K562 (cell line): ENCODE data around the gene RBM22. TPM values are rescaled to one million over a fixed set of nuclear protein-coding genes. Genes with fewer than 3 reads are reported as not detected.

Source experiments
- ATAC-seq: fragments of 200-7000 bp; cut with Tn5 transposase; 3 replicates; pipeline ENCODE4 v1.9.1; 2020; ENCODE audit warnings: moderate library complexity
- BruUV-seq: library from RNA; stranded (reverse); fragments of 400-500 nt; replicated peaks from 2 replicates; lab custom pipeline; 2021; lab: Mats Ljungman, UMichigan
- CTCF ChIA-PET: fragments of 300-600 bp; formaldehyde crosslinking; extraction: SDS; loops from one replicate; lab custom pipeline; 2021; ENCODE audit warnings: low intra/inter-chr PET ratio; lab: Yijun Ruan, JAX
- POLR2A ChIA-PET: fragments of 300-600, 350-650 bp; sonication (Branson Sonifier 250); formaldehyde crosslinking; extraction: SDS; loops from one replicate; lab custom pipeline; 2021; ENCODE audit warnings: antibody characterized with exemption, inconsistent platforms; lab: Yijun Ruan, JAX
- DNase-seq, 4 experiments: peaks; one replicate each; pipeline versions ENCODE4 v3.0.0 to v3.0.0-alpha.2; 2011 to 2018; ENCODE audit warnings: low spot score in 3 of 4, mixed read lengths in 3 of 4; ENCODE audit errors: extremely low read depth in 1 of 4
- FAIRE-seq: peaks from 2 replicates; lab custom pipeline; 2011; peaks lifted over from hg19 to GRCh38; lab: Jason Lieb, UNC
- H2AFZ ChIP-seq: 2 replicates; pipeline ENCODE4 v1.6.0; 2011; ENCODE audit warnings: low read depth, low read length, control low read depth, inconsistent platforms
- H3K27ac ChIP-seq: fragments of 200-600 bp; 3 replicates; pipeline ENCODE4 v1.8.0; 2011; ENCODE audit warnings: low read depth, mild to moderate bottlenecking, control low read depth, inconsistent platforms, low read length, moderate library complexity, mixed read lengths; ENCODE audit errors: extremely low read depth
- H3K27me3 ChIP-seq, 2 experiments: fragments of 300-600 bp in 1 of 2; 2 replicates in 1 of 2; 3 replicates in 1 of 2; pipeline versions ENCODE4 v1.6.0 to v1.8.0; 2011; ENCODE audit warnings: inconsistent platforms in 2 of 2, low read length in 2 of 2, mild to moderate bottlenecking in 1 of 2, mixed read lengths in 1 of 2, moderate library complexity in 1 of 2; ENCODE audit not compliant: control insufficient read depth in 2 of 2, insufficient read depth in 2 of 2
- H3K36me3 ChIP-seq: fragments of 300-600 bp; 3 replicates; pipeline ENCODE4 v1.8.0; 2011; ENCODE audit warnings: mild to moderate bottlenecking, low read length, inconsistent platforms; ENCODE audit not compliant: control insufficient read depth, insufficient read depth
- H3K4me1 ChIP-seq, 2 experiments: fragments of 200-600 bp in 1 of 2; replicated peaks in 1 of 2; 2 replicates in 1 of 2; 3 replicates in 1 of 2; pipeline versions ENCODE4 v1.5.1 to v1.8.0; 2011; ENCODE audit warnings: inconsistent platforms in 2 of 2, low read length in 2 of 2, mild to moderate bottlenecking in 1 of 2, mixed read lengths in 1 of 2, moderate library complexity in 1 of 2; ENCODE audit not compliant: control insufficient read depth in 2 of 2, insufficient read depth in 2 of 2
- H3K4me2 ChIP-seq: 2 replicates; pipeline ENCODE4 v1.6.1; 2011; ENCODE audit warnings: low read length, control low read depth, inconsistent platforms, mixed read lengths; ENCODE audit not compliant: insufficient read depth
- H3K4me3 ChIP-seq: fragments of 200-600 bp; sonication (generic), shearing (Covaris generic); 2 replicates; pipeline ENCODE4 v1.5.1; 2016; ENCODE audit warnings: control low read depth, inconsistent platforms
- H3K79me2 ChIP-seq: fragments of 200-600 bp; 3 replicates; pipeline ENCODE4 v1.8.0; 2011; ENCODE audit warnings: low read length, inconsistent platforms; ENCODE audit not compliant: control insufficient read depth, insufficient read depth
- H3K9ac ChIP-seq, 2 experiments: 2 replicates each; pipeline versions ENCODE4 v1.6.0 to v1.6.1; 2011; ENCODE audit warnings: low read depth in 2 of 2, low read length in 2 of 2, control low read depth in 1 of 2, inconsistent platforms in 1 of 2, mild to moderate bottlenecking in 1 of 2, mixed read lengths in 1 of 2; ENCODE audit not compliant: insufficient read depth in 1 of 2
- H3K9me1 ChIP-seq: one replicate; pipeline ENCODE4 v1.6.0; 2011; ENCODE audit warnings: inconsistent platforms, mild to moderate bottlenecking, low read length, moderate library complexity; ENCODE audit not compliant: control insufficient read depth, insufficient read depth
- H3K9me3 ChIP-seq: replicated peaks from 2 replicates; pipeline ENCODE4 v1.5.1; 2011; ENCODE audit warnings: low read depth, low read length, inconsistent platforms; ENCODE audit not compliant: control insufficient read depth, insufficient read depth
- H4K20me1 ChIP-seq: replicated peaks from 2 replicates; pipeline ENCODE4 v1.6.1; 2011; ENCODE audit warnings: low read length, inconsistent platforms, mixed read lengths; ENCODE audit not compliant: control insufficient read depth, insufficient read depth
- HMG20B ChIP-seq: fragments of 250-450 bp; sonication (Bioruptor Pico); IDR thresholded peaks from 2 replicates; pipeline ENCODE4 v1.5.0; 2021; ENCODE audit warnings: mild to moderate bottlenecking
- WGBS: fragments of 100-300 bp; shearing (Covaris generic); methylation state at CpG from one replicate; pipeline ENCODE4 v1.1.6; 2016; ENCODE audit warnings: low coverage, mixed read lengths; ENCODE audit not compliant: insufficient coverage; ENCODE audit errors: missing lambda C conversion rate; 5-methylcytosine and 5-hydroxymethylcytosine counted together
- in situ Hi-C: fragments of 300-500 bp; cut with MboI; formaldehyde crosslinking; loops from 4 replicates; pipeline ENCODE4 v1.15.0; 2018; ENCODE audit warnings: inconsistent platforms, mixed read lengths
- intact Hi-C: fragments of 100-400 bp; cut with micrococcal nuclease; formaldehyde crosslinking; loops from 2 replicates; pipeline ENCODE4 v1.14.2; 2022
- polyA plus RNA-seq, 8 experiments: library from polyadenylated mRNA; depleted of rRNA in 4 of 8; stranded (reverse) in 5 of 8; unstranded in 3 of 8; fragments of >200 nt; fragmentation: Nextera tagmentation in 2 of 8; fragmentation: Illumina TruSeq in 1 of 8; extraction: Ambion mirVana in 2 of 8; extraction: Trizol in 1 of 8; gene quantifications; 2 replicates each; pipeline versions ENCODE4 v1.2.1 to v1.2.3, GENCODE V29; 2011 to 2014; ENCODE audit warnings: inconsistent platforms in 1 of 8, missing spikeins in 1 of 8
- total RNA-seq, 7 experiments: library from RNA; depleted of rRNA in 6 of 7; stranded (reverse); fragments of >200 nt in 6 of 7; fragmentation: Illumina TruSeq in 2 of 7; extraction: Trizol in 2 of 7; gene quantifications; 2 replicates each; pipeline versions ENCODE4 v1.2.1 to v1.2.3, GENCODE V29; 2011 to 2021; ENCODE audit warnings: low replicate concordance in 1 of 7
- TF ChIP-seq, protein P1 (sequence below): sonication (generic); formaldehyde crosslinking; IDR thresholded peaks from 2 replicates; pipeline ENCODE4 v1.8.0; 2022; ENCODE audit warnings: missing genetic modification reagents, mild to moderate bottlenecking, borderline replicate concordance

The RBM22 gene
- total and polyA plus RNA-seq, 9 of the 15 experiments (the other 6 are each of a cell fraction or from before 2014, with no cell fraction given), result 31.3 to 82.2 (median 44.8) TPM

DNA sequence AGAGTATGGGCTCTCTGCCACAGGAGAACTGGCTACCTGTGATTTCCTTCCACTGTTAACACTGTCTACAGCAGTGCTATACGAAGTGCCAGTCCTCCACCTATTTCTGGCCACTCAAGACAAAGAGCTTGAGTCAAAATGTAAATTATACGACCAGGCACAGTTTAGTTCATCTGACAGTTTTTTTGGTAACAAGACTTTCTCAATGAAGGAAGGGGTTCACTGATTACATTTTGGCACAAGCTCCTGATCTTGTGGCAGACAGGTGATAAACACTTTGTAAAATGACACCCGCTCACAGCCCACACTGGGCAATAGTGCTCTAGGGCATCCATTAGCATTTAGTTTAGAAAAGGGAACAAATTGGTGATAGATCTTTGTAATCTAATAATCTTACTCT, 8.6 kb downstream of the RBM22 start:
- H3K79me2 ChIP-seq, result no peaks in the 10 kb centered on the region
- FAIRE-seq, result no peak
- no peak overlapping the region for H2AFZ ChIP-seq
- peaks cover 69% of the 10 kb centered on the region for H3K36me3 ChIP-seq
- no peak overlapping the region for H3K4me3 ChIP-seq
- H3K27me3 ChIP-seq, result no peaks in the 10 kb centered on the region
- H3K4me1 ChIP-seq, result no peaks in the 10 kb centered on the region
- H3K9me3 ChIP-seq, result no peaks in the 10 kb centered on the region
- BruUV-seq, result no TSS peak
- DNase-seq, result no peak
- no peaks in the 10 kb centered on the region for H4K20me1 ChIP-seq
- ATAC-seq, result no peak
- H3K4me2 ChIP-seq, result no peak overlapping the region
- CTCF ChIA-PET, result interaction anchor here (0.7 kb wide), 1 partner anchor 98 kb away, joined by 4 read pairs; no protein-coding TSS in a partner anchor
- intact Hi-C loops (loop anchor here (10.0 kb wide), 1 partner anchor 153 kb away; the partner anchor contains the start of gene IRGM), in situ Hi-C loops (no loop called here)
- POLR2A ChIA-PET, result interaction anchor here (1.0 to 2.9 kb wide), 3 partner anchors 8 to 25 kb away, joined by 3 to 18 read pairs (median 4); partner anchors contain the start of gene RBM22
- WGBS, result 91% methylated on average over 3 of the region's 3 CpGs
- H3K9me1 ChIP-seq, result no peaks in the 10 kb centered on the region
- no peak overlapping the region for H3K9ac ChIP-seq
- H3K27ac ChIP-seq, result no peak overlapping the region
- TF ChIP-seq, protein P1, sequence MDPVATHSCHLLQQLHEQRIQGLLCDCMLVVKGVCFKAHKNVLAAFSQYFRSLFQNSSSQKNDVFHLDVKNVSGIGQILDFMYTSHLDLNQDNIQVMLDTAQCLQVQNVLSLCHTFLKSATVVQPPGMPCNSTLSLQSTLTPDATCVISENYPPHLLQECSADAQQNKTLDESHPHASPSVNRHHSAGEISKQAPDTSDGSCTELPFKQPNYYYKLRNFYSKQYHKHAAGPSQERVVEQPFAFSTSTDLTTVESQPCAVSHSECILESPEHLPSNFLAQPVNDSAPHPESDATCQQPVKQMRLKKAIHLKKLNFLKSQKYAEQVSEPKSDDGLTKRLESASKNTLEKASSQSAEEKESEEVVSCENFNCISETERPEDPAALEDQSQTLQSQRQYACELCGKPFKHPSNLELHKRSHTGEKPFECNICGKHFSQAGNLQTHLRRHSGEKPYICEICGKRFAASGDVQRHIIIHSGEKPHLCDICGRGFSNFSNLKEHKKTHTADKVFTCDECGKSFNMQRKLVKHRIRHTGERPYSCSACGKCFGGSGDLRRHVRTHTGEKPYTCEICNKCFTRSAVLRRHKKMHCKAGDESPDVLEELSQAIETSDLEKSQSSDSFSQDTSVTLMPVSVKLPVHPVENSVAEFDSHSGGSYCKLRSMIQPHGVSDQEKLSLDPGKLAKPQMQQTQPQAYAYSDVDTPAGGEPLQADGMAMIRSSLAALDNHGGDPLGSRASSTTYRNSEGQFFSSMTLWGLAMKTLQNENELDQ, result no peak

DNA sequence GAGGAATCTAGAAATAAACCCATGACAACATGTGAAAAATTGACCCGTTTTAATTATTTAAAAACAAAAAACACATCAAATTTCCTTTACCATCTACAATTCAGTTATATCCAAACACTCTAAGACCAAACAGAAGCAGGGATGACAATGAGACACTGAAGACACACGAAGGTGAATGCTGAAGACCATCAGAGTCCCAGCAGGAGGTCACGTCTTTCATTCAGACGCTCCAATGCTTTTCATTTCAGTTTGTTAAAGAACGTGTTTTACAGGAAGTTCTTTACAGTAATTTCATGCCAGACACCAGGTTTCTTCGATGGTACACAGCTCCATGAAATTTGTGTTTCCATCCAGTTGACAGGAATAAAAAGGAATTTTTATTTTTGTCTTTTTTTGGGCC, 10.1 kb downstream of the RBM22 start:
- ChIA-PET POLR2A (interaction anchor here (1.0 to 2.9 kb wide), 4 partner anchors 10 to 138 kb away, joined by 3 to 18 read pairs (median 4); partner anchors contain the start of gene RBM22), CTCF (no interaction called here)
- no peak overlapping the region for H3K4me3 ChIP-seq
- TF ChIP-seq HMG20B (CRISPR knock-in tag), result no peak
- in situ Hi-C loops, result no loop called here
- H3K4me1 ChIP-seq, result no peaks in the 10 kb centered on the region
- H4K20me1 ChIP-seq, result no peaks in the 10 kb centered on the region
- no peak overlapping the region for H2AFZ ChIP-seq
- intact Hi-C loops, result loop anchor here (10.0 kb wide), 1 partner anchor 154 kb away; the partner anchor contains the start of gene IRGM
- ATAC-seq (no peak), DNase-seq (no peak), FAIRE-seq (peak; percentile 32)
- no peak overlapping the region for H3K27ac ChIP-seq
- no peaks in the 10 kb centered on the region for H3K9me1 ChIP-seq
- no peaks in the 10 kb centered on the region for H3K9me3 ChIP-seq
- no peak overlapping the region for H3K9ac ChIP-seq
- peaks cover 54% of the 10 kb centered on the region for H3K36me3 ChIP-seq
- H3K4me2 ChIP-seq, result no peak overlapping the region
- H3K27me3 ChIP-seq, result no peaks in the 10 kb centered on the region
- WGBS, result 71% methylated on average over 6 of the region's 6 CpGs
- TSS peak; percentile 19 for BruUV-seq
- H3K79me2 ChIP-seq, result no peaks in the 10 kb centered on the region
